Rectal smooth muscle tissue (tissue), 1 donor: Measurements from ENCODE around the gene CRISP2.
"Not testable (repeated sequence)": the region's sequence is repeated elsewhere in the genome, so short reads cannot be mapped to it uniquely, and the experiment has no call there.

Source experiments
- H3K27ac ChIP-seq: one replicate; pipeline ENCODE4 v1.7.0; 2013; ENCODE audit warnings: low read depth, low read length, inconsistent platforms
- H3K27me3 ChIP-seq: one replicate; pipeline ENCODE4 v1.7.0; 2013; ENCODE audit warnings: low read length; ENCODE audit not compliant: control insufficient read depth, insufficient read depth
- H3K36me3 ChIP-seq: one replicate; pipeline ENCODE4 v1.7.0; 2013; ENCODE audit warnings: low read length; ENCODE audit not compliant: control insufficient read depth, insufficient read depth
- H3K4me1 ChIP-seq: one replicate; pipeline ENCODE4 v1.7.0; 2013; ENCODE audit warnings: low read length; ENCODE audit not compliant: control insufficient read depth, insufficient read depth
- H3K4me3 ChIP-seq: one replicate; pipeline ENCODE4 v1.7.0; 2013; ENCODE audit warnings: low read length
- H3K9ac ChIP-seq: one replicate; pipeline ENCODE4 v1.7.0; 2013; ENCODE audit warnings: low read length

Gene CRISP2

GRCh38 chr6:49713346-49713745 lies at the start of gene CRISP2:
Gene CRISP2, minus strand, starts transcription at chr6:49713543. Its CDS starts 4,347 bp downstream, at chr6:49709196.
- H3K4me3 ChIP-seq: peak within 1 kb of the TSS; percentile 15
- no peaks in the 10 kb centered on the region for H3K27me3 ChIP-seq
- H3K27ac ChIP-seq: no peak within 1 kb of the TSS
- no peaks in the 10 kb centered on the region for H3K36me3 ChIP-seq
- no peaks in the 10 kb centered on the region for H3K4me1 ChIP-seq
- H3K9ac ChIP-seq: no peak within 1 kb of the TSS

GRCh38 chr6:49744259-49744658 lies 30.9 kb upstream of the CRISP2 start, which contains the start of gene CRISP3:
Gene CRISP3, minus strand, starts transcription at chr6:49744388. Its CDS starts 21 bp downstream, at chr6:49744367.
- no peaks in the 10 kb centered on the region for H3K4me1 ChIP-seq
- no peaks in the 10 kb centered on the region for H3K36me3 ChIP-seq
- H3K9ac ChIP-seq: no peak within 1 kb of the TSS
- no peaks in the 10 kb centered on the region for H3K27me3 ChIP-seq
- no peak within 1 kb of the TSS for H3K27ac ChIP-seq
- H3K4me3 ChIP-seq: no peak within 1 kb of the TSS

GRCh38 chr6:49743429-49743828 lies 30.1 kb upstream of the CRISP2 start:
- Histone ChIP-seq H3K27me3 (no peaks in the 10 kb centered on the region), H3K4me1 (no peaks in the 10 kb centered on the region), H3K27ac (no peak overlapping the region), H3K4me3 (no peak overlapping the region), H3K36me3 (no peaks in the 10 kb centered on the region), H3K9ac (no peak overlapping the region)

GRCh38 chr6:49739423-49739822 lies 26.1 kb upstream of the CRISP2 start:
- Histone ChIP-seq H3K27ac (no peak overlapping the region), H3K36me3 (no peaks in the 10 kb centered on the region), H3K27me3 (no peaks in the 10 kb centered on the region), H3K4me1 (no peaks in the 10 kb centered on the region), H3K4me3 (no peak overlapping the region), H3K9ac (no peak overlapping the region)

GRCh38 chr6:49736017-49736508 lies 22.7 kb upstream of the CRISP2 start:
- H3K27me3 ChIP-seq: no peaks in the 10 kb centered on the region
- no peak overlapping the region for H3K9ac ChIP-seq
- no peaks in the 10 kb centered on the region for H3K4me1 ChIP-seq
- H3K4me3 ChIP-seq: no peak overlapping the region
- no peaks in the 10 kb centered on the region for H3K36me3 ChIP-seq
- no peak overlapping the region for H3K27ac ChIP-seq

- H3K27me3 ChIP-seq: no peaks in the 10 kb centered on the region
- H3K4me1 ChIP-seq: no peaks in the 10 kb centered on the region
- H3K27ac ChIP-seq: no peak overlapping the region
- H3K36me3 ChIP-seq: no peaks in the 10 kb centered on the region
- no peak overlapping the region for H3K9ac ChIP-seq
- H3K4me3 ChIP-seq: no peak overlapping the region
Measured at GRCh38 chr6:49733680-49734079, 20.3 kb upstream of the CRISP2 start.

- Histone ChIP-seq H3K9ac (no peak overlapping the region), H3K4me3 (no peak overlapping the region), H3K4me1 (no peaks in the 10 kb centered on the region), H3K27ac (no peak overlapping the region), H3K27me3 (no peaks in the 10 kb centered on the region), H3K36me3 (no peaks in the 10 kb centered on the region)
Measured at GRCh38 chr6:49732781-49733180, 19.4 kb upstream of the CRISP2 start.

GRCh38 chr6:49730251-49730650 lies 16.9 kb upstream of the CRISP2 start:
- Histone ChIP-seq H3K4me3 (no peak overlapping the region), H3K4me1 (no peaks in the 10 kb centered on the region), H3K36me3 (no peaks in the 10 kb centered on the region), H3K9ac (no peak overlapping the region), H3K27ac (no peak overlapping the region), H3K27me3 (no peaks in the 10 kb centered on the region)

- not testable (repeated sequence) for H3K27ac ChIP-seq, H3K4me3 ChIP-seq, H3K27me3 ChIP-seq, H3K36me3 ChIP-seq, H3K4me1 ChIP-seq, H3K9ac ChIP-seq
Measured at GRCh38 chr6:49723917-49724316, 10.6 kb upstream of the CRISP2 start.

- Histone ChIP-seq H3K27ac (no peak overlapping the region), H3K9ac (no peak overlapping the region), H3K27me3 (no peaks in the 10 kb centered on the region), H3K4me1 (no peaks in the 10 kb centered on the region), H3K4me3 (no peak overlapping the region), H3K36me3 (no peaks in the 10 kb centered on the region)
Measured at GRCh38 chr6:49721297-49721696, 8.0 kb upstream of the CRISP2 start.

GRCh38 chr6:49720372-49720771 lies 7.0 kb upstream of the CRISP2 start:
- Histone ChIP-seq H3K4me3 (no peak overlapping the region), H3K27ac (no peak overlapping the region), H3K9ac (no peak overlapping the region), H3K4me1 (no peaks in the 10 kb centered on the region), H3K27me3 (no peaks in the 10 kb centered on the region), H3K36me3 (no peaks in the 10 kb centered on the region)

GRCh38 chr6:49698478-49698877 lies 14.9 kb downstream of the CRISP2 start:
- Histone ChIP-seq H3K27me3 (no peaks in the 10 kb centered on the region), H3K27ac (no peak overlapping the region), H3K9ac (no peak overlapping the region), H3K36me3 (no peaks in the 10 kb centered on the region), H3K4me1 (no peaks in the 10 kb centered on the region), H3K4me3 (no peak overlapping the region)

- H3K27ac ChIP-seq: no peak overlapping the region
- no peaks in the 10 kb centered on the region for H3K4me1 ChIP-seq
- H3K4me3 ChIP-seq: no peak overlapping the region
- no peaks in the 10 kb centered on the region for H3K36me3 ChIP-seq
- H3K27me3 ChIP-seq: no peaks in the 10 kb centered on the region
- H3K9ac ChIP-seq: no peak overlapping the region
Measured at GRCh38 chr6:49693512-49693911, 19.8 kb downstream of the CRISP2 start.
